K562 (cell line): ENCODE results near the gene RAB3C. TPM values are rescaled to one million over a fixed set of nuclear protein-coding genes. Genes with fewer than 3 reads are reported as not detected.

Experiments used
- ZNF143 ChIP-seq: sonication (generic); formaldehyde crosslinking; IDR thresholded peaks from 2 replicates; pipeline ENCODE4 v1.9.0; 2022; ENCODE audit warnings: mild to moderate bottlenecking, missing genetic modification reagents
- ZNF263 ChIP-seq: sonication (generic); formaldehyde crosslinking; IDR thresholded peaks from 2 replicates; pipeline ENCODE4 v1.8.0; 2022; ENCODE audit warnings: mild to moderate bottlenecking, missing genetic modification reagents, borderline replicate concordance
- ZNF324 ChIP-seq: fragments of 250-450 bp; sonication (Bioruptor Pico); IDR thresholded peaks from 2 replicates; pipeline ENCODE4 v1.4.0; 2020; ENCODE audit warnings: mild to moderate bottlenecking
- polyA plus RNA-seq, 8 experiments: library from polyadenylated mRNA; depleted of rRNA in 4 of 8; stranded (reverse) in 5 of 8; unstranded in 3 of 8; fragments of >200 nt; fragmentation: Nextera tagmentation in 2 of 8; fragmentation: Illumina TruSeq in 1 of 8; extraction: Ambion mirVana in 2 of 8; extraction: Trizol in 1 of 8; gene quantifications; 2 replicates each; pipeline versions ENCODE4 v1.2.1 to v1.2.3, GENCODE V29; 2011 to 2014; ENCODE audit warnings: inconsistent platforms in 1 of 8, missing spikeins in 1 of 8
- total RNA-seq, 7 experiments: library from RNA; depleted of rRNA in 6 of 7; stranded (reverse); fragments of >200 nt in 6 of 7; fragmentation: Illumina TruSeq in 2 of 7; extraction: Trizol in 2 of 7; gene quantifications; 2 replicates each; pipeline versions ENCODE4 v1.2.1 to v1.2.3, GENCODE V29; 2011 to 2021; ENCODE audit warnings: low replicate concordance in 1 of 7
- TF ChIP-seq, protein P1 (sequence below): sonication (generic); formaldehyde crosslinking; IDR thresholded peaks from 2 replicates; pipeline ENCODE4 v1.8.0; 2023; ENCODE audit warnings: missing genetic modification reagents, mild to moderate bottlenecking, borderline replicate concordance
- TF ChIP-seq, protein P2 (sequence below): fragments of 250-450 bp; sonication (Bioruptor Pico); IDR thresholded peaks from 2 replicates; pipeline ENCODE4 v1.8.0; 2021; ENCODE audit warnings: moderate library complexity, mild to moderate bottlenecking, inconsistent platforms
- TF ChIP-seq, protein P3 (sequence below): fragments of 250-450 bp; sonication (Bioruptor Pico); IDR thresholded peaks from 2 replicates; pipeline ENCODE4 v1.9.0; 2021; ENCODE audit warnings: mild to moderate bottlenecking

Gene RAB3C
- total and polyA plus RNA-seq, 9 of the 15 experiments (the other 6 are each of a cell fraction or from before 2014, with no cell fraction given): not detected

DNA sequence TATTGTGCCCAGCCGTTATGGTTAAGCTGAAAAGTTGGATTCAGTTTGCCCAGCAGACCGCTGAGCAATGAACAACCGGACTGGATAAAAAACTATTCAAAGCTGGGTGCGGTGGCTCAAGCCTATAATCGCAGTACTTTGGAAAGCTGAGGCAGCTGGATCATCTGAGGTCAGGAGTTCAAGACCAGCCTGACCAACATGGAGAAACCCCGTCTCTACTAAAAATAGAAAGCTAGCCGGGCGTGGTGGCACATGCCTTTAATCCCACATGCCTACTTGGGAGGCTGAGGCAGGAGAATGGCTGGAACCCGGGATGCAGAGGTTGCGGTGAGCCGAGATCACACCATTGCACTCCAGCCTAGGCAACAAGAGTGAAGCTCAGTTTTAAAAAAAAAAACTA is 318.4 kb downstream of the RAB3C start (continued):
- TF ChIP-seq, protein P1, sequence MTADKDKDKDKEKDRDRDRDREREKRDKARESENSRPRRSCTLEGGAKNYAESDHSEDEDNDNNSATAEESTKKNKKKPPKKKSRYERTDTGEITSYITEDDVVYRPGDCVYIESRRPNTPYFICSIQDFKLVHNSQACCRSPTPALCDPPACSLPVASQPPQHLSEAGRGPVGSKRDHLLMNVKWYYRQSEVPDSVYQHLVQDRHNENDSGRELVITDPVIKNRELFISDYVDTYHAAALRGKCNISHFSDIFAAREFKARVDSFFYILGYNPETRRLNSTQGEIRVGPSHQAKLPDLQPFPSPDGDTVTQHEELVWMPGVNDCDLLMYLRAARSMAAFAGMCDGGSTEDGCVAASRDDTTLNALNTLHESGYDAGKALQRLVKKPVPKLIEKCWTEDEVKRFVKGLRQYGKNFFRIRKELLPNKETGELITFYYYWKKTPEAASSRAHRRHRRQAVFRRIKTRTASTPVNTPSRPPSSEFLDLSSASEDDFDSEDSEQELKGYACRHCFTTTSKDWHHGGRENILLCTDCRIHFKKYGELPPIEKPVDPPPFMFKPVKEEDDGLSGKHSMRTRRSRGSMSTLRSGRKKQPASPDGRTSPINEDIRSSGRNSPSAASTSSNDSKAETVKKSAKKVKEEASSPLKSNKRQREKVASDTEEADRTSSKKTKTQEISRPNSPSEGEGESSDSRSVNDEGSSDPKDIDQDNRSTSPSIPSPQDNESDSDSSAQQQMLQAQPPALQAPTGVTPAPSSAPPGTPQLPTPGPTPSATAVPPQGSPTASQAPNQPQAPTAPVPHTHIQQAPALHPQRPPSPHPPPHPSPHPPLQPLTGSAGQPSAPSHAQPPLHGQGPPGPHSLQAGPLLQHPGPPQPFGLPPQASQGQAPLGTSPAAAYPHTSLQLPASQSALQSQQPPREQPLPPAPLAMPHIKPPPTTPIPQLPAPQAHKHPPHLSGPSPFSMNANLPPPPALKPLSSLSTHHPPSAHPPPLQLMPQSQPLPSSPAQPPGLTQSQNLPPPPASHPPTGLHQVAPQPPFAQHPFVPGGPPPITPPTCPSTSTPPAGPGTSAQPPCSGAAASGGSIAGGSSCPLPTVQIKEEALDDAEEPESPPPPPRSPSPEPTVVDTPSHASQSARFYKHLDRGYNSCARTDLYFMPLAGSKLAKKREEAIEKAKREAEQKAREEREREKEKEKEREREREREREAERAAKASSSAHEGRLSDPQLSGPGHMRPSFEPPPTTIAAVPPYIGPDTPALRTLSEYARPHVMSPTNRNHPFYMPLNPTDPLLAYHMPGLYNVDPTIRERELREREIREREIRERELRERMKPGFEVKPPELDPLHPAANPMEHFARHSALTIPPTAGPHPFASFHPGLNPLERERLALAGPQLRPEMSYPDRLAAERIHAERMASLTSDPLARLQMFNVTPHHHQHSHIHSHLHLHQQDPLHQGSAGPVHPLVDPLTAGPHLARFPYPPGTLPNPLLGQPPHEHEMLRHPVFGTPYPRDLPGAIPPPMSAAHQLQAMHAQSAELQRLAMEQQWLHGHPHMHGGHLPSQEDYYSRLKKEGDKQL (CRISPR knock-in tag): no peak
- TF ChIP-seq ZNF143 (CRISPR knock-in tag) (no peak), ZNF324 (CRISPR knock-in tag) (no peak), ZNF263 (CRISPR knock-in tag) (no peak)
- TF ChIP-seq, protein P2, sequence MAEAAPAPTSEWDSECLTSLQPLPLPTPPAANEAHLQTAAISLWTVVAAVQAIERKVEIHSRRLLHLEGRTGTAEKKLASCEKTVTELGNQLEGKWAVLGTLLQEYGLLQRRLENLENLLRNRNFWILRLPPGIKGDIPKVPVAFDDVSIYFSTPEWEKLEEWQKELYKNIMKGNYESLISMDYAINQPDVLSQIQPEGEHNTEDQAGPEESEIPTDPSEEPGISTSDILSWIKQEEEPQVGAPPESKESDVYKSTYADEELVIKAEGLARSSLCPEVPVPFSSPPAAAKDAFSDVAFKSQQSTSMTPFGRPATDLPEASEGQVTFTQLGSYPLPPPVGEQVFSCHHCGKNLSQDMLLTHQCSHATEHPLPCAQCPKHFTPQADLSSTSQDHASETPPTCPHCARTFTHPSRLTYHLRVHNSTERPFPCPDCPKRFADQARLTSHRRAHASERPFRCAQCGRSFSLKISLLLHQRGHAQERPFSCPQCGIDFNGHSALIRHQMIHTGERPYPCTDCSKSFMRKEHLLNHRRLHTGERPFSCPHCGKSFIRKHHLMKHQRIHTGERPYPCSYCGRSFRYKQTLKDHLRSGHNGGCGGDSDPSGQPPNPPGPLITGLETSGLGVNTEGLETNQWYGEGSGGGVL: no peak
- TF ChIP-seq, protein P3, sequence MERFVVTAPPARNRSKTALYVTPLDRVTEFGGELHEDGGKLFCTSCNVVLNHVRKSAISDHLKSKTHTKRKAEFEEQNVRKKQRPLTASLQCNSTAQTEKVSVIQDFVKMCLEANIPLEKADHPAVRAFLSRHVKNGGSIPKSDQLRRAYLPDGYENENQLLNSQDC (CRISPR knock-in tag): no peak
